A673 (cell line): ENCODE data around the gene CPTP.

Experiments
- EZH2 ChIP-seq: fragments of 200-600 bp; sonication (generic); IDR thresholded peaks from 2 replicates; pipeline ENCODE4 v1.6.1; 2017; ENCODE audit warnings: borderline replicate concordance, low read depth, mild to moderate bottlenecking, mixed read lengths, antibody characterized with exemption, low read length; ENCODE audit not compliant: poor library complexity, severe bottlenecking
- TF ChIP-seq, protein P1 (sequence below): fragments of 300-800, 200-600 bp; sonication (generic); conservative IDR thresholded peaks from 2 replicates; pipeline ENCODE4 v1.5.1; 2017; ENCODE audit warnings: low read depth, mild to moderate bottlenecking, antibody characterized with exemption, low read length, moderate library complexity, mixed read lengths

DNA sequence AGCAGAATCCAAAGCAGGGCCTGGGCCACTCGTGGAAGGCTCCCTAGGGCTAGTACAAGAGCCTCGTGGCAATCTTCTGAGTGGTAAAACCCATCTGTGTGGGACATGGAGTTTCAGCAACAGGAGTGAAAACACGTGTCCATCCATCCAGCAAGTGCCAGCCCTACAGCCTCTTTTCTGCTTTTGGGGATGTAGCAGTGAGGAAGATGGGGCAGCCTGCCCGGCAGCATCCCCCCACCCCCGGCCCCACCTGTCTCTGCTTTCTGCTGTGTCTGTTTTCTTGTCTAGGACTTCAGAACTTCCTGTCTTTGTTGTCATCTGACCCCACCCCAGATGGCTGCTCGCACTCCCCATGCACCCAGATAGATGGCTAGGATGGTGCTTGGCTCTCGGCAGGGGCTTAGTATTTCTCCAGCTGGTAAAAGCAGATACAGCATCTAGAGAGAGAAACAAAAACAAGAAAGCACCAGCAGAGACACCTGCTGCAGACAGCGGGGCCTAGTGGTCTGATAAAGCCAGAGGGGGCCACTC lies 1.5 kb downstream of the CPTP start:
- TF ChIP-seq, protein P1, sequence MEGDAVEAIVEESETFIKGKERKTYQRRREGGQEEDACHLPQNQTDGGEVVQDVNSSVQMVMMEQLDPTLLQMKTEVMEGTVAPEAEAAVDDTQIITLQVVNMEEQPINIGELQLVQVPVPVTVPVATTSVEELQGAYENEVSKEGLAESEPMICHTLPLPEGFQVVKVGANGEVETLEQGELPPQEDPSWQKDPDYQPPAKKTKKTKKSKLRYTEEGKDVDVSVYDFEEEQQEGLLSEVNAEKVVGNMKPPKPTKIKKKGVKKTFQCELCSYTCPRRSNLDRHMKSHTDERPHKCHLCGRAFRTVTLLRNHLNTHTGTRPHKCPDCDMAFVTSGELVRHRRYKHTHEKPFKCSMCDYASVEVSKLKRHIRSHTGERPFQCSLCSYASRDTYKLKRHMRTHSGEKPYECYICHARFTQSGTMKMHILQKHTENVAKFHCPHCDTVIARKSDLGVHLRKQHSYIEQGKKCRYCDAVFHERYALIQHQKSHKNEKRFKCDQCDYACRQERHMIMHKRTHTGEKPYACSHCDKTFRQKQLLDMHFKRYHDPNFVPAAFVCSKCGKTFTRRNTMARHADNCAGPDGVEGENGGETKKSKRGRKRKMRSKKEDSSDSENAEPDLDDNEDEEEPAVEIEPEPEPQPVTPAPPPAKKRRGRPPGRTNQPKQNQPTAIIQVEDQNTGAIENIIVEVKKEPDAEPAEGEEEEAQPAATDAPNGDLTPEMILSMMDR = no peak
- TF ChIP-seq EZH2 = no peak
